Jurkat, Clone E6-1 (cell line): ENCODE measurements around the gene CCDC33.

Source experiments
- DNase-seq: peaks from one replicate; pipeline ENCODE4 v3.0.0-alpha.2; 2011; ENCODE audit warnings: low read depth, low spot score
- H3K4me3 ChIP-seq: 2 replicates; pipeline ENCODE4 v1.5.1; 2011; ENCODE audit warnings: mild to moderate bottlenecking, low read length, control low read depth, moderate library complexity

Gene CCDC33

GRCh38 chr15:74319596-74320351 is 83.6 kb downstream of the CCDC33 start:
- peak; percentile 45 for DNase-seq
- no peak overlapping the region for H3K4me3 ChIP-seq

DNA sequence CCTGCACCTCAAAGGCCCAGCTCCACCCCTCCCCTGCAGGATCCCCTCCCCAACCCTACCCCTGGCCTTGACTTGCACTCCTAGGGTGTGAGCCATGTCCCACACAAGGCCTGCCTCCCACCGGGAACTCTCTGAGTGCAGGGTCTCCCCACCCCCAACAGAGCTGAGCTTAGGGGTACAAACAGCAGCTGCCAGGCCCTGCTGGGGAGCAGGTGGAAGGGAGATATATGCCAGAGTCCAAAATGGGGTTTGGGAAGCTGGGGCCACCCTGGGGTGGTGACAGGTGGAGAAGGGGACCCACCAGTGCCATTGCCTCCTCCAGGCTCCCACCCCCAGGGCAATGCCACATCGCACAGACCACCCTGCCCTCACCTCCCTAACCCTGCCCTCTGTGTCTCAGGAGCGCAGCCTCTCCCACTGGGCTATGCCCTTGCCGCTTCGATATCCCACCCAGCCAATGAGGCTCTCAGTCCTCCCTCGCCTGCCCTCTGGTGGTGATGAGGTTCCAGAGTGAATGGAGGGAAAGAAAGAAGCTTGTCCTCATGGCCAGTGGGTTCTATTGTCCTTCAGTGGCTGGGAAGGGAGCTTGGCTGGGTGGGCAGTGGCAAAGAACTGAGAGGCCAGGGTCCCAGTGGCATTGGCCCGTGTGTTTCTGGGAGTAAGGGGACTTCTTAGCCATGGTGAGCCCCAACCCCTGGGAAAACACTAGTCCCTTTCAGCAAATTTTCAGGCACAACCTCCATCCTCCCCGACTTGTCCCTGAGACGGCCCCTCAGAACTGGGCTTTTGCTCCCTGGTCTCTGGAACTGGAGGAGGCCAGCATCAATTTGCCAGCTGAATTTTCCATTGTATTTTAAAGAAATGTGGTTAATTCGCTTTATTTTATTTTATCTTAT is 84.5 kb downstream of the CCDC33 start:
- peak; percentile 48 for DNase-seq
- no peak overlapping the region for H3K4me3 ChIP-seq

DNA sequence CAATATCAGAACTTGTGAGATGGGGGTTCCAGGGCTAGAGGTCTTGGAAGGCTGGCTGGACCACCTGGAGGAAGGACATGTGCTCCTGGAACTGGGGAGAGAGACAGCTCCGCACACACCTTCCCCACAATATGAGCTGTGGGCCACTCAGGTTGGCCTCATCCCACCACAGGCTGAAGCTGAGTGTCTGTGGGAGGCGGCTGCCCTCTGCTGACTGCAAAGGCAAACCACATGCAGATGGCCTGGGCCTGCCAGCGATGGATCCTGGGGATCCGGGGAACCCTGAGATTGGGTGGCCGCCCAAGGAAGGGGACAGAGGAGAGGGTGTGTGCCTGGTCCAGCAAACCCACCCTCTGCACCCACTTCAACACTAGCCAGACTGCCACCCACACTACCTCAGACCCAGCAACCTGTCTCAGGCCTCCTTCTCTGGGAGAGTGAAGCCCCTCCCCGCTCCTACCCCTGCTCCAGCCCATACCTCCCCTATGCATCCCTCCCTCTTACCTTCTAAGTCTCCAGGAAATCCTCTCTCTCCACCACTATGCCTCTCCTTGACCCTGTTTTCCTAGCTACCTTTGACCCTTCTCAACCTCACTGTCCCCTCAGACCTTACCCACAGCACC is 86.5 kb downstream of the CCDC33 start:
- no peak overlapping the region for H3K4me3 ChIP-seq
- no peak for DNase-seq

DNA sequence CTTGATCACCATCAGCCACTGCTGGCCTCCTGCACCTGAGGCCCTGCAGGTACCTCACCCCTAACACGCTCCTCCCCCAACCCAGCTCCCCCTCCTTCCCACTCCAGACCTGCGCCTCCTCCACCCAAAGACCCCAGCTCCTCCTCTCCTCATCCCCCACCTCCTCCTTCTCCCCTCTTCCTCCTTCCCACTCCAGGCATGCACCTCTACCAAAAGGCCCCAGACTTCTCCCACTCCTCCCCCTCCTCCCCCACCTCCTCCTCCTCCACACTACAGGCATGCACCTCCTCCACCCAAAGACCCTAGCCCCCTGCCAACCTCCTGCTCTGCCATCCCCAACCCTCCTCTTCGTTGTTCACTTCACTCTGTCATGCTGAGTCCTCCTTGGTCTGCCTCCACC is 88.6 kb downstream of the CCDC33 start:
- DNase-seq = no peak

DNA sequence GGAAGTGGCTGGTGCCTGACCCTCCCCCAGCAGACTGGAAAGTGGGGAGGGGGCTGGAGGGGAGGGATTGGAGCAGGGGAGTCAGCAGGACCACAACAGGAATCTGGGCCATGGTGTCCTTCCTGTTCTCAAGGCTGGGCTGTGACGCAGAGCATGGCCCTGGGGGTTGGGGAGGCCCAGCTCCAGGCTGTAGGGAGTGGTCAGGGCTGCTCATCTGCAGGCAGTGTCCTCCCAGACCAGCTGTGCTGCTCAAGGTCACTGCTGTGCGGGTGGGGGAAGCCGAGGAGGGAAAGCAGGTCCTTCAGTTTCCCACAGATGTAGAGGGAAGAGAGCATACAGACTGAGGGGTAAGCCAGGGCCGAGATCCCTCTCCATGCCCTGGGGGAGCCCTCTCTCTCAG is 90.6 kb downstream of the CCDC33 start:
- no peak for DNase-seq
- H3K4me3 ChIP-seq = no peak overlapping the region

More for the DNA sequence above, 88.6 kb downstream of the CCDC33 start:
- H3K4me3 ChIP-seq = no peak overlapping the region

- DNase-seq = no peak
- no peak overlapping the region for H3K4me3 ChIP-seq
Observed at GRCh38 chr15:74327756-74328155, 91.6 kb downstream of the CCDC33 start.

- H3K4me3 ChIP-seq = no peak overlapping the region
- no peak for DNase-seq
Observed at GRCh38 chr15:74328331-74329056, 92.4 kb downstream of the CCDC33 start.

- DNase-seq = no peak
- no peak overlapping the region for H3K4me3 ChIP-seq
Observed at GRCh38 chr15:74330861-74331408, 94.8 kb downstream of the CCDC33 start.

DNA sequence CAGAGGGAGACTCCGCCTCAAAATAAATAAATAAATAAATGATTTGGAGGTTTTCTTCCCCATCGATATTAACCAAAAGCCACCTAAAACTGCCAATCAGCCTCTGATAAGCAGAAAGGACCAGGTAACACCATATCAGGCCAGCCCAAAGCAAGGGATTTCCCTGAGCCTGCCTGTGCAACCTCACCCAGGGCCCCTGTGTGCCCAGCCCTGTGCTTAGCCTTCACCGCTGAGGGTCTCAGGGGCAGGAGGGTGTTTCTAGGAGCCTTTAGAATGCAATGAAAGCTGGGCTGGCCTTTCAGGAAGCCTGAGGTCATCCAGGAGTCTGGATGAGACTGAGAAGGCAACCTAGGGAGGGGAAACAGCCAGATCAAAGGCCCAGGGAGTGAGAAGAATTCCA is 95.9 kb downstream of the CCDC33 start:
- no peak for DNase-seq

DNA sequence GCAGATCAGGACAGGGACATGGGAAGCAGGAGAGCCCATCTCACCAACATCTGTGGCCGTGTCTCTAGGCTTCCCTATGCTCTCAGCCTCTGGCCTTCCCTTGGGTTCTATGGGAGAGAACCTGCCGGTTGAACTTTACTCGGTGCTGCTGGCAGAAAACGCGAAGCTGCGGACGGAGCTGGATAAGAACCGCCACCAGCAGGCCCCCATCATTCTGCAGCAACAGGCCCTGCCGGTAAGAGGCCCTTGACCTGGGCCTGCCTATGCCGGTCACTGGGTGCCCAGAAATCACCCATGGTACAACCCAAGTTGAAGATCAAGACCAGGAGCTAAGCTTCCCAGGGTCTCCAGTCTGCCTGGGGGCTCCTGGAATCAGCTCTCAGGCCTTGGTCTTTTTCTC is 96.5 kb downstream of the CCDC33 start:
- H3K4me3 ChIP-seq = no peak overlapping the region
- no peak for DNase-seq

More for the DNA sequence above, 95.9 kb downstream of the CCDC33 start:
- no peak overlapping the region for H3K4me3 ChIP-seq

GRCh38 chr15:74333093-74333492 is 97.0 kb downstream of the CCDC33 start:
- DNase-seq = no peak
- H3K4me3 ChIP-seq = no peak overlapping the region

GRCh38 chr15:74333662-74334061 is 97.5 kb downstream of the CCDC33 start:
- DNase-seq = no peak
- H3K4me3 ChIP-seq = no peak overlapping the region

DNA sequence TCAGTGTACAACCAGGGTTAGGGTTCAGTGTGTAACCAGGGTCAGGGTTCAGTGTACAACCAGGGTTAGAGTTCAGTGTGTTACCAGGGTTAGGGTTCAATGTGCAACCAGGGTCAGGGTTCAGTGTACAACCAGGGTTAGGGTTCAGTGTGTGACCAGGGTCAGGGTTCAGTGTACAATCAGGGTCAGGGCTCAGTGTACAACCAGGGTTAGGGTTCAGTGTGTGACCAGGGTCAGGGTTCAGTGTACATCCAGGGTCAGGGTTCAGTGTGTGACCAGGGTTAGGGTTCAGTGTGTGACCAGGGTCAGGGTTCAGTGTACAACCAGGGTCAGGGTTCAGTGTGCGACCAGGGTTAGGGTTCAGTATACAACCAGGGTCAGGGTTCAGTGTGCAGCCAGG is 98.0 kb downstream of the CCDC33 start:
- H3K4me3 ChIP-seq = no peak overlapping the region
- no peak for DNase-seq

- no peak for DNase-seq
- H3K4me3 ChIP-seq = no peak overlapping the region
Observed at GRCh38 chr15:74335396-74335795, 99.3 kb downstream of the CCDC33 start.

- no peak for DNase-seq
- H3K4me3 ChIP-seq = no peak overlapping the region
Observed at GRCh38 chr15:74336061-74337005, 100.2 kb downstream of the CCDC33 start.

- no peak for DNase-seq
Observed at GRCh38 chr15:74337146-74337545, 101.0 kb downstream of the CCDC33 start.

GRCh38 chr15:74337607-74338211 is 101.6 kb downstream of the CCDC33 start:
- no peak for DNase-seq
- no peak overlapping the region for H3K4me3 ChIP-seq

More at GRCh38 chr15:74337146-74337545, 101.0 kb downstream of the CCDC33 start:
- no peak overlapping the region for H3K4me3 ChIP-seq
